GM21390 (cell line): ENCODE measurements around the gene TNFRSF18.

Source experiments
- ATAC-seq: cut with Tn5 transposase; IDR thresholded peaks from one replicate; pipeline ENCODE4 v1.9.1; 2021; ENCODE audit not compliant: unreplicated experiment

The TNFRSF18 gene

DNA sequence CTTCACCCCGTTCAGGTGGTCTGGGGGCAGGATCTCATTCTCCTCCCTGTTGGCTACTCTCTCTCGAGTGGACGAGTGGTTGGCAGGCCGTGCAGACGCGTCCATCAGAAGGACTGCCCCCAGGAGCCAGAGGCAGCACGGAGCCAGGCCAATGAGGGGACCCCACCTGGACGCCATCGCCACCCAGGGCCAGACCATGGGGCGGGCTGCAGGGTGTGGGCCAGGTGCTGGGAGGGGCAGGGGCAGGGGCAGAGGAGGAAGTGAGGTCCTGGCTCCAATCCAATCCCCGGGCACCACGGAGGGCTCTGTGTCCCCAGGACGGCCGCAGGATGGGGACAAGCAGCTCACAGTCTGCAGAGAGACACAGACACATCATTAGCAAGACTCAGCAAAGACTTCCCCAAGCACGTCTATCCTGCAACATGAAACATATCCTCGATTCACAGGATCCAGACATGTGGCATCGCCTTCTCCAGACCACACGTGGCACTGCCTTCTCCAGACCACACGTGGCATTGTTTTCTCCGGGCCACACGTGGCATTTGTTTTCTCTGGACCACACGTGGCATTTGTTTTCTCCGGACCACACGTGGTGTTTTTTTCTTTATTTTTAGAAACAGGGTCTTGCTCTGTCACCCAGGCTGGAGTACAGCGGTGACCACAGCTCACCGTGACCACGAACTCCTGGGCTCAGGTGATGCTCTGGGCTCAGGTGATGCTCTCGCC lies 22.4 kb upstream of the TNFRSF18 start:
- no peak for ATAC-seq

DNA sequence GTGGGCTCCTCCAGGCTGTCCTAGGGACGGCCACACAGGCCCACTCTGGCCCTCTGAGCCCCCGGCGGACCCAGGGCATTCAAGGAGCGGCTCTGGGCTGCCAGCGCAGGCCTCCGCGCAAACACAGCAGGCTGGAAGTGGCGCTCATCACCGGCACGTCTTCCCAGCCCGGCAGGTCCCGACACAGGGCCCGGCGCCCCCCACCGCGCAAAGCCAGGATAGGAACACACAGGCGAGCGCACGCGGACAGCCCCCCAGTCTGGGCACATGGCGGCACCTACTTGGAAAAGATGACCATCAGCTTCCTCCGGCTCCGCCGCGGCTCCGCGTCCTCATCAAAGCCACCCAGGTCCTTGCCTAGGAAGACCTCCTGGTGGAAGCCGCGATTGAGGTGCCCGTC lies 21.8 kb upstream of the TNFRSF18 start:
- no peak for ATAC-seq

DNA sequence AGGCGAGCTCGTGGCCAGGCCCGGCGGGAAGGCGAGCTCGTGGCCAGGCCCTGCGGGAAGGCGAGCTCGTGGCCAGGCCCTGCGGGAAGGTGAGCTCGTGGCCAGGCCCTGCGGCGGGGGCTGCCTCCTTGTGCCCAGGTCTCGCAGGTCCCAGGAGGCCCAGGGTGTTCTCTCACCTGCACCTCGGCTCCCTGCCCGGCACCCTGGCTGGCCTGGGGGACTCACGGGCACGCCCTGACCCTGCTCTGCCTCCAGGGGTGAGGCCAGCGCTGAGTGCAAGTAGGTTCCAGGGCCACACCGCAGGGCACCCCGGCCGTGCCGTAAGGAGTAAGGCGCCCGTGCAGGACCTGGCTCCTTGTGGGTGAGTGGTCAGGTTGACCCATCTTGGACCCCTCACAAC lies 21.0 kb upstream of the TNFRSF18 start:
- no peak for ATAC-seq

DNA sequence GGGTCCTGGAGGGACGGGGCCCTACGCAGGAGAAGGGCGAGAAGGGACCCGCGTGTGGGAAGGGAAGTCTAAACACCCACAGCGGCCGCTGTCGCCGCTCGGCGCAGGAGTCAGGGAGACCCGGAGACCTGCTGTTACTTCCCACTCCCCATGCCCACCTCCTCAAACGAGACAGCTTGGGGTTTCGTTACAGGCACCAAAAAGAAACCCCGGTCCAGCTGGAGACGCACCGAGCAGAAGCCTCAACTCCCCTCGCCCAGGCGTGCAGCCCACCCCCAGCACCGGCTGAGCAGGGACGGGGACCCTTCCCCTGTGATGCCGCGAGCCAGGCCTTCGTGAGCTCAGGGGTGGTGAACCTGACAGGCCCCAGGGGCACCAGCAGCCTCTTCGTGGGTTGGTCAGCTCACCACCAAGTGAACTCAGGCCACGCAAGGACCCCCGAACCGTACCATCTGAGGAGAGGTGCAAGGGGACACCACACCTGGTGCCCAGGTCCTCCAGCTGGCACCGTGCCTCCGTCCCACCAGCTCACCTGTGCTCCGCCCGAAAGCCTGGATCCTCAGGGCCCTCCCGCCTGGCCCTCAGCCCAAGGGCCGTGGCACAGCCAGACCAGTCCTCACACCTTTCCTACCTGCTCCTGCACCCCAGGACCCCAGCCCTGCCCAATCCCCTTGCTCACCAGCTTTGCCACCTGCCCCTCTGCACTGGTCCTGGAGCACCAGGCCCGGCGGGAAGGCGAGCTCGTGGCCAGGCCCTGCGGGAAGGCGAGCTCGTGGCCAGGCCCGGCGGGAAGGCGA lies 20.4 kb upstream of the TNFRSF18 start:
- no peak for ATAC-seq

DNA sequence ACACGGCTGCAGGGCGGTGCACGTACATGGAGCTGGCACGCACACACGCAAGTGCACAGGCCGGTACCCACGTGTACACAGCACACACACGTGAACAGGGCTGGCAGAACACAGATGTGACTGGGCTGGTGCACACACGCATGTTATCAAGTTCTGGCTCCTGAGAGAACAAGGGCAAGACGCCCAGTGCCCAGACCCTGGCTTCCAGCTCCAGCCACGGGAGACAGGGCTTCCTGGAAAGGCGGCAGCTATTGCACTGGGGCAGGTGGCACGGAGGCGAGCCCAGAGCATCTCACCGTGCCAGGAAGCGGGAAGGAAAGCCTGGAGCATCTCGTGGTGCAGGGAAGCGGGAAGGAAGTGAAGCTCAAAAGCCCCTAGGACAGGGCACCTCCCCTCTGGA lies 19.5 kb upstream of the TNFRSF18 start:
- ATAC-seq, result no peak

DNA sequence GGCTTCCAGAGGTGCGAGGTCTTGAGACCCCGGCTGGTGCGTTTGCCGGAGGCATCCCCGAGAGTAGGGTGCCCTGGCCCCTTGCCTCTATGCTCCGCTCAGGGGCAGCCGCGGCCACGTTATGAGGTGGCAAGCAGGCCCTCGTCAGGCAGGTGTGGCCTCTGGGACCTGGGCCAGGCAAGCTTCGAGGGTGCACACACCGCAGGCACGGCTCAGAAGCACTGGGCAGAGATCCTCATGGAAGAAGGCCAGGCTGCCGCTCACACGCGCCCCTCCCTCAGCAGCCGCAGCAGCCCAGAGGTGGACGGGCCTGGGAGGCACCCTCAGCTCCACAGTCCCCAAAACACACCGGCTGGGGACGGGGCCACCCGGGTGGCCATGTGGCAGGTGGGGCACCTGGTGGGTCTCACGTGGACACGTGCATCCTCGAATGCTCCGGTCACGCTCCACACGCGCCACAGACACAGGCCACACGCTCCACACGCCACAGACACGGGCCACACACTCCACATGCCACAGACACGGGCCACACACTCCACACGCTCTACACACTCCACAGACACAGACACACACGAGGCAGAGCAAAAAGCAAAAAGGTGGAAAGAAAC lies 18.9 kb upstream of the TNFRSF18 start:
- no peak for ATAC-seq

DNA sequence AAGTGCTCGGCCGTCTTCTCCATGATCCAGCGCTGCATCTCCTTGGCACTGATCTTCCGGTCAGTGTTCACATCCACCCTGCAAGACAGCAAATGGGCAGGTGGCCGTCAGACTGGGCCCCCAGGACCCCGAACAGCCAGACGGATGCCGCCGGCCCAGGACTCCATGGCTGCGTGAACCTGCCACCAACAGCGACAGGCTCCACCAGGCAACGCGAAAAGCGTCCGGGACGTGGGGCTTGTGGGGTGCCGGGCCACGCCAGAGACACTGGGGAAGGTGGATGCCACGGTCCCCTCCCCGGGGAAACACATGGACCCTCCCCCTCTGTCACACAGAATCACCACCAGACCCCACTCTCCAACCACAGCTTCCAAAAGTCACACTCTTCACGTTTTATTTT lies 17.5 kb upstream of the TNFRSF18 start:
- no peak for ATAC-seq

DNA sequence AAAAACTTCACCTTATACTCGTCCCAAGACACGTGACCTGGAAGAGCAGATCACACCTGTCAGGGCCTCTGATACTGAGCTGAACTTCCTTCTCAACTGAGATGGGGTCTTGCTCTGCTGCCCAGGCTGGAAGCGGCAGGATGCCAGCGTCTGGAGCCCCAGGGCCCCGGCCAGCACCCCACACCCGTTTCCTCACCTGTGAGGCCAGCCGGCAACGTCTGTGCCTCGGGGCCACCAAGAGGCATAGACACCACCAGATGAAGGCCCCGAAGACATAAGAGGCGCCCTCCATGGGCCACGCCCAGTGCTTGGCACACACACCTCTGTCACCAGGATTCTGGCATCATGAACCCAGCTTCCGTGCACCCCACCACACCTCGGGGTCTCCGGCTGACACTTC lies 16.9 kb upstream of the TNFRSF18 start:
- ATAC-seq, result no peak

DNA sequence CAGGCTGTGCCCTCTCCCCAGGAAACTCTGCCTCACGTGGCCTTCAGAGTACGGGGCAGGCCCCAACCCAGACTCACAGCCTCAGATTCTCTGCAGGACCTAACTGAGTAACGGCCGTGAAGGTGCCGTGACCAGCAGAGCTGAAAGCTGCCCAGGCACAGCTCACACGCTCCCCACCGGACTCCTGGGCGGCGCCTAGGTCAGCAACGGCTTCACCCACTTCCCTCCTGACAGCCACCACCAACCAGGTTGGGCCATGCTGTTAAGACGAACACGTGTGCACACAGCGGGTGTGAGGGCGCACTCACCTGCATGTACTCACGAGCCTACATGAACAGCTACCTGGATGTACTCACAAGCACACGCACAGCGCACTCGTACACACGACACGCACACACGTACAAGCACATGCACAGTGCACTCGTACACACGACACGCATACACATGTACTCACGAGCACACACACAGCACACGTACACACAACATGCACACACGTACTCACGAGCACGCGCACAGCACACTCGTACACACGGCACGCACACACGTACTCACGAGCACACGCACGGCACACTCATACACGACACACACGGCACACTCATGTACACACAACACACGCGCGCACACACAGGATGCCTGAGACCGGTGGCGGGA lies 16.3 kb upstream of the TNFRSF18 start:
- ATAC-seq, result no peak

DNA sequence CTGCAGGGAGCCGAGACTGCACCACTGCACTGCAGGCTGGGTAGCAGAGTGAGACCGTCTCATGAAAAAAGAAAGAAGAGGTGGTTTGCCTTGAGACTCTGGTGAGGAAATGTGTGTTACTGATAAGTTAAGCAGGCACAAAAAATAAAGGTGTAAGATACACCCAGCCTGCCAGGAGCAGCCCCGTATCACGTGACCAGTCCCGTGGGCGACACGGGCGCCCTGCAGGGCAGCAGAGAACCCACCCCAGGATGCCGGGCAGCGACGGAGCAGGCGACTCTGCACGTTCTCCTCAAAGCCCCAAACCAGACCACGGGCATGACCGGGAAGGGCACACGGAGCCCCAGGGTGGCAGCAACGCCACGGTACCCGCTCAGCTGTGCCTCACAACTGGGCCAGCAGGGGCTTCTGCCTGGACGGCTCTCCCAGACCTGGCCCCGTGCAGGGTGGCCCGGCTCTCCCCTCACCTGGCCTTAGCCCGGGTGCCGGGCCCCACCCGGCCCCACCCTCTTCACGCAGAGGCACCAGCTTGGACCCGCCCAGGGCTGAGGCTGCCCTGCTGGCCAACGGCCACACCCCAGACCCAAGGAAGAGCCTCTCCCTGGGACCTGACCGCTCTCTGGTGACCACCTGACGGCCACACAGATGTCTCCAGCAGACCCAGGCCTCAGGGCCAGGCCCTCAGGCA lies 15.6 kb upstream of the TNFRSF18 start:
- no peak for ATAC-seq

DNA sequence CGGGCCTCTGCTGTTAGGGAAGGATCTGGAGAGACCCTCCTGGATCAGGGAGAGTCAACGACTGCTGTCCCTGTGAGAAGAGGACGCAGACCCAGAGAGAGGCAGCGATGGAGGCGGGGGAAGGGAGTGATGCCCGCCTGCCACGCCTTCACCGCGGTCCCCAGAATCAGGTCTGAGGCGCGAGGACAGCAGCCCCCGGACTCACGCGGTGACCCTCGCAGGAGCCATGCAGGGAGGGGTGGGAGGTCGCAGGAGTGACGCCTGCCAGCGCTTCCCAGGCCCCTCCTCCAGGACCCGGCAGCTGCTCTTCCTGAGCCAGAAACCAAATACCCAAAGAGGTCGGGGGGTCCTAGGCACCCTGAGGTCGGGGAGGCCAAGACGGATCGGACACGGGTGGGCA lies 13.8 kb upstream of the TNFRSF18 start:
- ATAC-seq, result no peak

DNA sequence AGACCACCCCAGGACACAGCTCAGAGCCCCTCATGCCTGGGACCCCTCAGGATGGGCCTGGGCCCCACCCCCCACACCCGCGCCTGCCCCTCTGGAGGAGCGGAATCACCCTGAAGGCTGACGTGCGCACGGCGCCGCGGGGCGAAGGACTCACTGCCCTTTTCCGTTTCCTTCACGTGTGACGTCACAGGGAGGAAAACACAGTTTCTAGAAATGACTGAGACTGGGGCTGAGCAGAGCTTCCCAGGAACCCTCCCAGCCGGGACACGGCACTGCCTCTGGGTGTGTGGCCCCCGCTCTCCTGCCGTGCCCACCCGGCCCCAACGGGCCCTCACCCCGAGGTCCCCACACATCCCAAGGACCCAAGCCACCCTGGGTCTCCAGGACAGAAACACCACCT lies 12.9 kb upstream of the TNFRSF18 start:
- ATAC-seq, result no peak

DNA sequence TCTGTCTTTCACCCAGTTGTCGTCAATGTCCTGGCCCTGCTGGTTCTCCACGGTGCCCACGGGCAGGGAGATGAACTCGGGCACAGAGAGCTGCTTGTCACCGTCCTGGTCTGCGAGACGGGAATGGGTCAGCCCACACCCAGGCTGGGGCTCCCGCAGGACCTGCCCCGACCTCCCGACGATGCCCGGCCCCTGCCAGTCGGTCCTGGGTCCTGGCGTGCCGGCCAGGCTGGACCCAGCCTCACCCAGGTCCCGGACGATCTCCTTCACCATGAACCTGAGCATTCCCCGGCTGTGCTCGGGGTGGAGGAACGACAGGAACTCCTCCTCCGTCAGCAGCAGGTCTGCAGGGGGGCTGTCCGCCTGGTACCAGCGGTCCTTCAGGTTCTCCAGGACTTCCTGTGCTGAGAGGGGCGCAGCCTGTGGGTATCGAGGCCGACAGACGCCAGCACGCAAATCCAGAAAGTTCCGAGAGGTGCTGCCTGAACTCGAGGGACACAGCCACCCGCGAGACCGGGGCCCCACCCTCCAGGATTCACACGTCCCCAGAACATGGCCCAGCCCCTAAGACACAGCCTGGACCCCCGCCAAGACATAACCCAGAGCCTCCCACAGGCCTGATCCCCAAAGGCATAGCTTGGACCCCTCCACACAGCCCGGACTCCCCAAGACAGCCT lies 12.3 kb upstream of the TNFRSF18 start:
- ATAC-seq, result no peak

DNA sequence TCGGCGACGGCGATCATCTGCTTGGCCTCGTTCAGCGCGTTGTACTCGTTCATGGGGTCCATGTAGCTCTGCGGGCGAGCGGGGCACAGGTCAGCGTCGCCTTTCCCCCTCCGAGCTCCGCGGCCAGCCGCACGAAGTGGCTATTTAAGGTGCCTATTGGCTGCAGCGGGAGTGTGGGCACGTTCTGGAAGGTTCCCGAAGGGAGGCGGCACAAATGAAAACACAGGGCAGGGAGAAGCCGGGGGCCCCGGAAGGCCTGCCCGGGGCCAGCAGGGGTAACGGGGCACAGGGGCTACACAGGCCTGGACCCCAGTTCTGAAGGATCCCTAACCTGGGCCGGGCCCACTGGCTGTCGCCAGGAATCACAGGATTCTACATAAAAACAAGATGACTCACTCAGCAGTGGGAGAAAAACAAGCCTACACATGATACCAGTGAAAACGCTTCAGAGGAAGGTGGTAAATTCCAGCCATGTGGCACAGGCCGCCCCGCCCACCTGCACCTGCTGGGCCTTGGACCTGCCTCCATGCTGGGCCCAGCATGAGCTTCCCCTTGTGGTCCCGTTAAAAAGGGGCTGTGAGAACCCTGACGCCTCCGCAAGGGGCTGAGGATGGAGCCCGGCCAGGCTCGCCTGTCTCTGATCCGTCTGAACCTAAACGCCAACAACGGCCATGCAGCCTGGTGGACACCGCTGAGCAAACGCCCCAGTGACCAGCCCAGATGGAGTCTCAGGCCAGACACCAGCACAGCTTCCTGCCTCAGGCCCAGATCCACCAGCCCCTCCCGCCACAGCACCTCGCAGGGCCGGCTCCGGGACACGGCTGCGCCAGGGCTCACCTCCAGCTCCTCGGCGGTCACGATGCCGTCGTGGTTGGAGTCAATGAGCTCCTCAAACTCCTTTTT lies 11.5 kb upstream of the TNFRSF18 start:
- no peak for ATAC-seq

DNA sequence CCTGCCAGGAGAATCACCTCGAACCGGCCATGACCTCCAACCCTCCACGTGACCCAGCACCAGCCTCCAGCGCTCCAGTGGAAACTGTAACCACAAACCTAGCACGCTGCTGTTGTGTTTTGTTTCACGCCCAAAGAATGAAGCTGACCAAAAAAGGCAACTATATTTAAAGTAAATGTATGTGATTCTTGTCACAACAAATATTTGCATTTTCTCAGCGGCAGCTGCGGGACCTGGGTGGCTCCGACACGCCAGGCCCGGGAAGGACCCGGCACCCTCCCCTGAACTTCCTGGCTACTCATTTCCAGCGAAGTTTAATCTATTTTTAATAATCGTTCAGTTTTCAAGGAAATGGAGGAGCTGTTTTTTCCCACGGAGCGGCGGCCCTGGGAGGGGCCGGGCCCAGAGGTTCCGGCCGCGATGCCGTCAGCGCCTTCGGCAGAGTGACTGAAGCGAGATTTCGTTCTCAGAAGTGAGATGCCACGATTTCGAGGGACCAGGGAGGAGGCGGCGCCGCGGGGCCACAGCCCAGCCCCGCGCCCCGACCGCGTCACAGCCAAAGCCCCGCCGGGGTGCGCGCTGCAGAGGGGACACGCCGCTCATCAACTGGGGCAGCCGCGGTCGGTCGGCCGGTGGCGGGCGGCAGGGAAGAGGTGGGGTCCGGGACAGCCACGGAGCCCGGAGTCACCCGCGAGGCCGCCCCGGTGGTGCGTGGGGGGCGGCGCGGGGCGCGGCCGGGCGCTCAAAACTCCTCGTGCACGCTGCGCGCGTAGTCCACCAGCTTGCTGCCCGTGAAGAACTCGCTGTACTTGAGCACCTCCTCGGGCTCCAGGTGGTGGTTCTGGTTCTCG lies 10.6 kb upstream of the TNFRSF18 start:
- no peak for ATAC-seq

DNA sequence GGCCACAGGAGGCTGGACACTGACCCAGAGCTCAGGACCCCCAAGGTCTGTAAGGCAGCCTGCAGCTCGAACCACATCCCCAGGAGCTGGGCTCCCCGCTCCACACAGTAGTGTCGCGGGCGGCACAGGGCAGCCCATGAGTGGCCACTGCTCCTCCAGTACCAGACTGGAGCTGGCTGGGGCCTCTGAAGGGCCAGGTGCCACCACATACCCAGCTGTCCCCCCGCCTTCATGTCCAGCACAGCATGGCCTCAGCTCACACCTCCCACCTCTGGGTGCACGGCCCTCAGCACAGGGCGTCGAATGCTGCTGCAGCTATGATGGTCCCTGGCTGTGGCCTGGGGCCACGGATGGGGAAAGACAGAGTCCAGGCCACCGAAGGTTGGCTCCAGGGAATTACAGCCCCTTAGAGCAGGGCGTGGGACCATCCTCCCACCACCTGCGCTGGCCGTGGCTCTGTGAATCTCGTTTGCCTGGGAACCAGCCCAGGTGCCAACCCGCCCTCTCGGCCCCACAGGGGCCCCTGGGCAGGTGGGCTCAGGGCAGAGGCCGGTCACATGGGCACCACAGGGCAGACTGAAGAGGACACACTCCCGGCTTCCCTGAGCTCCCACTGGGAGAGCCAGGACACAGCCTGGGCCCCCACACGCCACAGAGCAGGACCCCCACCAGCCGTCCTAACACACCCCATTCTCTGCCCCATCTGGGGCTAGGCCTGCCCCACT lies 9.7 kb upstream of the TNFRSF18 start:
- ATAC-seq, result no peak

DNA sequence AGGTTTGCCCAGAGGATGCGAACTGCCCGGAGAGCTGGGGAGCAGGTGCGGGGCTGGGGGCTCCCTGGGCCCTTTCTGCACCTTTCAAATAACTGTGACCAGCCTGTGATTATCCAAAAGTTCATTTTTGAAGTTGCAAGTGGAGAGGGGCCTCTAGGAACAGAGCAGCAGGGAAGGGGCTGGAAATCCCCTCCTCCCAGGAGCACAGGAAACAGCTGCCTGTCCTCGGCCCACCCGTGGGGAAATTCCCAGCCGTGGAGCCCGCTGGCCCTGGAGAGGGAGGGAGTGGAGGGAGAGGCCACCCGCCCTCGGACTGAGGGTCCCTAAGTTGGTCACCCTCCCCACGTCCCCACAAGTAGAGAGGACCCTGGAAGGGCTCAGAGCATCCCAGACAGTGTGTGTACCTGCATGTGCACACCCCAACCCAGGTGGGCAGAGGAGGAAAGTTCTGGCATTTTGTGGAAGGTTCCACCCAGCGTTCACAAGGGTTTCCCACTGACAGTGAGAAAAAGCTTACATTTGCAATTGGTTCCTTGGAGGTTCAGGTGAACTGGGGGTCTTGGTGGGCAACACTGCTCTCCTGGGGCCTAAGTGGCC lies 8.8 kb upstream of the TNFRSF18 start:
- no peak for ATAC-seq
